ENCODE results near the gene SSUH2.

The SSUH2 gene

DNA sequence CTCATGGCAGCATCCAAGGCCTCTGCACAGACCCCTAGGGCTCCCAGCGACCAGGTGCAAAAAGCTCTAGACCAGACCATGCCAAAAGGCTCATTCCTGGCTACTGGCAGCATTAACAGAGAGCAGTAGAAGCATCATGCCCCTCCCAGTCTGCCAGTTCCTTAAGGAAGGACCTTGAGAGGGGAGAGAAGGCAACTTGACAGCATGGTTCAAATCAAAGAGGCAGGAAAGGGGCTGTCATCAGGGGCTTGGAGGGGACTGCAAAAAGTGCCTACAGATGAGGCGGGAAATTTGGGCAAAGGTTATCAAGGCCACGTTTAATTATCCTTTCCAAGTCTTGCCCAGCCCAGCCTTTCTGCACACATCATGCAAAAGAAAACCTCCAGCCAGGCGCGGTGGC lies 64.7 kb downstream of the SSUH2 start:
- DNase-seq (ENCODE audit: low read depth) = no peak

GRCh38 chr3:8579096-8579495 lies 65.5 kb downstream of the SSUH2 start:
- DNase-seq (ENCODE audit: low read depth) = no peak

GRCh38 chr3:8578282-8578681 lies 66.3 kb downstream of the SSUH2 start:
- DNase-seq (ENCODE audit: low read depth) = no peak

- DNase-seq (ENCODE audit: low read depth) = no peak
Observed at GRCh38 chr3:8576841-8577571, 67.6 kb downstream of the SSUH2 start.

DNA sequence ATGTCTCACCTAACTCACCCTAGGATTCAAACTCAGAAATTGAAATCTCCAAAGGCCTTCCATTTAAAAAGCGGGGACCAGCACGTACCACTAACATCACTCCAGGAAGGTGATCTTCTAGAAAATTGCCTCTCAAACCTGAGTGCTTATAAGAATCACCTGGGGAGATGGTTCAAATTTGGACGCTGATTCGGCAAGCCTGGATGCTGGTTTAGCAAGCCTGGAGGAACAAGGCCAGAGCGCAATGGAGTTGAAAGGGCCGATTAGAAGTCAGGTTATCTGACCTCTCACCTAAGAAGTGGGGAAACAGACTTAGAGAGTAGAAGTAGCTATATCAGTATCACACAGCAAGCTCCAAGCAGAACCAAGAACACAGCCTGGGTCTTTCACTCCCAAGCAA lies 68.2 kb downstream of the SSUH2 start:
- no peak for DNase-seq (ENCODE audit: low read depth)

DNA sequence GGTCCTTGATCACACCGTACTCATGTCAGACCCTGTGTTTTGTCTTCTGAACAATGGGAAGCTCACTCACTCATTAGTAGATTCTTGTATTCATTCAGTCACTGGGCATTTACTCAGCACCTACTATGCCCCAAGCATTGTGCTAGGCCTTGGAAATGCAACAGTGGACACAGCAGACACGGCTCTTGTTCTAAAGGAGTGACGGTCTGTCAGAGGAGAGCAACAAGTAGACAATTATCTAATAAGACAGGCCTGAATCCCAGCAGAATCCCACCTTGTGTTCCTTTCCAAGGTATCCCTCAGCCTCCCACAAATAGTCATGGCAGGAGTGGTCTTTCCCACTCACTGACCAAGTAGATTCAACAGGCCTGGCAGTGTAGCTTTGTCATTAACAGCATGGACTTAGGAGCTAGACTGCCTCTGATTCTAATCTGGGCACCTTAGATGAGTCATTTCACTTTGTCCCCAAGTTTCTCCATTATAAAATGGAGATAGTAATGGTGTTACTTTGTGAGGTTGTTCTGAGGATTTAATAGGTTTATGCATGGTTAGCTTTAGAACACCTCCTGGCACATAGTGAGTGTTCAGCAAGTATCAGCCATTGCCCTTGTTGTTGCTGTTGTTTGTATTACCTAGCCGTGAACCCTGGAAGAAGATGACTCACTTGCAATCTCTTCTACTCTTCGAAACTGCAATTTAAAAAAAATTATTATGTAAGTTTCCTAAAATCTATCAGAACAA lies 69.1 kb downstream of the SSUH2 start:
- no peak for DNase-seq (ENCODE audit: low read depth)

DNA sequence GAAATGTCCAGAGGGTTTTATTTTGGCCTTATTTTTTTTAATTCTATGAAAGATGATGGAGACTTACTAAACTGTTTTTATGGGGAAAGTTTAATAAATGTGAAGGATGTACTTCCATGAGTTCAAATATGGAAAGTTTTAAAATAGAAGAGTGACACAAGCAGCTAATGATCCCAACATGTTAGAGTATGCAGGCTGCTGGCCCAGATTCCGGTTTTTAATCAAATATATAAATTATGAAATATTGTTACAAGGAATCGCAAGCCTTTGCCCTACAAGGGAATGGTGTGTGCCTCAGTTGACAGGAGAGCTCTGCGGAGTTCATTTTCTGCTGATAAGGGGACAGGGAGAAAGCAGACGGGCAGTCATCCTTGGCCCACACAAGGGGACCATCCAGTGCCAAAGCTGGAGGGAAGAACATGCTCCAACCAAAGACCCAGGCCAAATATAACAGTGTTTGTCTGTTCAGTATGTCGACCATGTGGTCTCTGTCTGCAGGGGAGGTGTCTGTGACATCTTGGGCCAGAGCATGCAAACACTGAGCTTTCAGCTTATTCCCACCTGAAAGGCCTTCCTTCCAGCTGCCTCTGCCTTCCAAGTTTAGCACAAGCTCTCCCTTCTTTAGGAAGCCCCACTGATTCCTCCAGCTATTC lies 69.8 kb downstream of the SSUH2 start:
- no peak for DNase-seq (ENCODE audit: low read depth)

GRCh38 chr3:8574040-8574669 lies 70.4 kb downstream of the SSUH2 start:
- no peak for DNase-seq (ENCODE audit: low read depth)

DNA sequence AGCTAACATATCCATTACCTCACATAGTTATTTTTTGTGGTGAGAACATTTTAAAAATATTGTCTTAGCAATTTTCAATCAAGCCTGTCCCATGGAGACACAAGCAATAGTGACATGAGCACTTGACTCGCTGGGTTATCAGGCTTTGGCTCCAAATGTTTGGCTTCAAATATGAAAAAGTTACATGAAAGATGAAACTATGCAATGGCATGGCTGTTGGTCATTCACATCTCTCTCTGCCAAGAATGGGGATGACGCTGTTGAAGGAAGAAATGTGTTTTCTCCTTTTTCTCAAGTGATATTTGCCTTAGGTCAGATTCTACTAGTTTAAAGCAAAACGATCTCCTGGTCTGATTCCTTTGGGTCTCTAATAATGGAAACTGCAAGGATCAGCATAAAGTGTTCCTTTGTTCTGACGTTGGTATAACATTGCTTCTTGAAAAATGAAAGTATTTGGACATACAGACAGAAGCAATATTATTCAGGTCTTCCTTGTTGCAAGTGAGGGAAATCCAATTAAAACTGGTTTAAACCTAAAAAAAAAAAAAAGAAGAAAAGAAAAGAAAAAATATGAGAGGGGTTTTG lies 71.2 kb downstream of the SSUH2 start:
- DNase-seq (ENCODE audit: low read depth) = no peak

DNA sequence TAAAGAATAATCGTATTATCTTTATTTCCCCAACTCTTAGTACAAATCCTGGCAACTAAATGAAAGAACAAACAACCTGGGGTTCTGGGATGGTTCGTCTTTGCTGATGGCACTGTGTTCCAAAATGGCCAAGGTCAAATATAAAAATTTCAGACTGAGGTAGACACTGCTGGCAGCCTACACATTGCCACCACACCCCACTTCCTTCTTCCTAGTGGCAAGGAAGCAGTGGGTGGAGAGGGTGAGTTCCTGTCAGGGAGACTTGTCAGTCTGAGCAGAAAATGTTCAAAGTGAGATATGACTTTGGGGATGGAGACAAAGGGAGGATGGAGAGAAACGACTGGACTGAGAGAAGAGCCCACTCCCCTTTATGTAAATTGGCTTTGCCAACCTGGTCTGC lies 73.3 kb downstream of the SSUH2 start:
- DNase-seq (ENCODE audit: low read depth) = no peak
